AG09309 (cell line): ENCODE results near the gene POLE.

ENCODE experiments used
- DNase-seq: peaks from one replicate; pipeline ENCODE4 v3.0.0-alpha.2; 2010; ENCODE audit warnings: low read depth
- H3K4me3 ChIP-seq: 2 replicates; pipeline ENCODE4 v1.5.1; 2011; ENCODE audit warnings: mild to moderate bottlenecking, low read depth, low read length, moderate library complexity; ENCODE audit not compliant: control insufficient read depth
- CTCF ChIP-seq: IDR thresholded peaks from 2 replicates; pipeline ENCODE4 v1.5.1; 2011; ENCODE audit warnings: mild to moderate bottlenecking, low read depth, low read length, inconsistent platforms; ENCODE audit not compliant: insufficient read depth, control insufficient read depth; ENCODE audit errors: missing control alignments

Gene POLE

GRCh38 chr12:132648616-132649225 lies 38.4 kb downstream of the POLE start:
- DNase-seq = no peak
- no peak overlapping the region for H3K4me3 ChIP-seq
- TF ChIP-seq CTCF = no peak

- no peak for TF ChIP-seq CTCF
- no peak overlapping the region for H3K4me3 ChIP-seq
- no peak for DNase-seq
Observed at GRCh38 chr12:132647858-132648257, 39.3 kb downstream of the POLE start.

GRCh38 chr12:132646850-132647249 lies 40.3 kb downstream of the POLE start:
- TF ChIP-seq CTCF = no peak
- H3K4me3 ChIP-seq = no peak overlapping the region
- no peak for DNase-seq

- TF ChIP-seq CTCF = no peak
- H3K4me3 ChIP-seq = no peak overlapping the region
- DNase-seq = no peak
Observed at GRCh38 chr12:132642846-132643835, 44.0 kb downstream of the POLE start.

DNA sequence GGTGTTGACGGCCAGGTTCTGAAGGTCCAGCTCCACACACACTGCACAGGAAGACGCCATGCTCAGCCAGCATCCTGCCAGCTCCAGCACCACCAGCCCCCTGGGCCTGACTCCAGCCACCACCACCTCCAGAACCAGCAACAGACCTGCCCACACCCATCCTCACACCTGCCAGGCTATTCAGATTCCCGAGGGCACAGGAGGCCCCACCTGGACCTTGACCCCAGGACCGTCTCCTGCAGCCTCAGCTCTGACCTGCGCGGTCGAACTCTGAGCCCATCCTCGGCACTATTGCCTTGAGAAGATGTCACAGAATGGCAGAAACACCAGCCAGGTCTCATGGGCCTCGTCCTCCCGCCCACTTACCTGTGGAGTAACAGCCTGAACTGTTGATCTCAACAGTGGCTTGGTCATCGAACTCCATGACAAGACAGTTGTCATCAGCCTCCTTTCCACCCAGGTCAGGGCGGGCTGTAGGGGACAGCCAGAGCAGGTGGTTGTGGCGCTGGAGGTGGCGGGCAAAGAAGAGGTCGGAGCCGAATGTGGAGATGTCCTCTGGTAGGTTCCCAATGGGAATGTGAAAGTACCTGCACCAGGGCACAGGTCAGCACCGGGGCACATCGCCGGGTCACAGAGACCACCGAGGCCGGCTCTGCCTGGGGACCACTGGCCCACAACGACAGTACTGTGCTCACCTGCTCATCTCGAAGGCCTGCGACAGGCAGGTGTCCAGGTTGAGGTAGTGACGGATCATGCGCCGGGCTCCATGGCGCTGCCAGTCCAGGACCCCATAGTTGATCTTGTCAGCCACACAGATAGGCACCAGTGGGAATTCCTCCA lies 45.1 kb downstream of the POLE start:
- H3K4me3 ChIP-seq = no peak overlapping the region
- no peak for TF ChIP-seq CTCF

GRCh38 chr12:132640936-132641335 lies 46.2 kb downstream of the POLE start:
- no peak for DNase-seq
- no peak for TF ChIP-seq CTCF
- H3K4me3 ChIP-seq = no peak overlapping the region

More for the DNA sequence above, 45.1 kb downstream of the POLE start:
- no peak for DNase-seq
